ENCODE results near the gene SRPRA.
"Not testable (repeated sequence)": the region's sequence is repeated elsewhere in the genome, so short reads cannot be mapped to it uniquely, and the experiment has no call there.

Gene SRPRA, protein sequence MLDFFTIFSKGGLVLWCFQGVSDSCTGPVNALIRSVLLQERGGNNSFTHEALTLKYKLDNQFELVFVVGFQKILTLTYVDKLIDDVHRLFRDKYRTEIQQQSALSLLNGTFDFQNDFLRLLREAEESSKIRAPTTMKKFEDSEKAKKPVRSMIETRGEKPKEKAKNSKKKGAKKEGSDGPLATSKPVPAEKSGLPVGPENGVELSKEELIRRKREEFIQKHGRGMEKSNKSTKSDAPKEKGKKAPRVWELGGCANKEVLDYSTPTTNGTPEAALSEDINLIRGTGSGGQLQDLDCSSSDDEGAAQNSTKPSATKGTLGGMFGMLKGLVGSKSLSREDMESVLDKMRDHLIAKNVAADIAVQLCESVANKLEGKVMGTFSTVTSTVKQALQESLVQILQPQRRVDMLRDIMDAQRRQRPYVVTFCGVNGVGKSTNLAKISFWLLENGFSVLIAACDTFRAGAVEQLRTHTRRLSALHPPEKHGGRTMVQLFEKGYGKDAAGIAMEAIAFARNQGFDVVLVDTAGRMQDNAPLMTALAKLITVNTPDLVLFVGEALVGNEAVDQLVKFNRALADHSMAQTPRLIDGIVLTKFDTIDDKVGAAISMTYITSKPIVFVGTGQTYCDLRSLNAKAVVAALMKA

DNA sequence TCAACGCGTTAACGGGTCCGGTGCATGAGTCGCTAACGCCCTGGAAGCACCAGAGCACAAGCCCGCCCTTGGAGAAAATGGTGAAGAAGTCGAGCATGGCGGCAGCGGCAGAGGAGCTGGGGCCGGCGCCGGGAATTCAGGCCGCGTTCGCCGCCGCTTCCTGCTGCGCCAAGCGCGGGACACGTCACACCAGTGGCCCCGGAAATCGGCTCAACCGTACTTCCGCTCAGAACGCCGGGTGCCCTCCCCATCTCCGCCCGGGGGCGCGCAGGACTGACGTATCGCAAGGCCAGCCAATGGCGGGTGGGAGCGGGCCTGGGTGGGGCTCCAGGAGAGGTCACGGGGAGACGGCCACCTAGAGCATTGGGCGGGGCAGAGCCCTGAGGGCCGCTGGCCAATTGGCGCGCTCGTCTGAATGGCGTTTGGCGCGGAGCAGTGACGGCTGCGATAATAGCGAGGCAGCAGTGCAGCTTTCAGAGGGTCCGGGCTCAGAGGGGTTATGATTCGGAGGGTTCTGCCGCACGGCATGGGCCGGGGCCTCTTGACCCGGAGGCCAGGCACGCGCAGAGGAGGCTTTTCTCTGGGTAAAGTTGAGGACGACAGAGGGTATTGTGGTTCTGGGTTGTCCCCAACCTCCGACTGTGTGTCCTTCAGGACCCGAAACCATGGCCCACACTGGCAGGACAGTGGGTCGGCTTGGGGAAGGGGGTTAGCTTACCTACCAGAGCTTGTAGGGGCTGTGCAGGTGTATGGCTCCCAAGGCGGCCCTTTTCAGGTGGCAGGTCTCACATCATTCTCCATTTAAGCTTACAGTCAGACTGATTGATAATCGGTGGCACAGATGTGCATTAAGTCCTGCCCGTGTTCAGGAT, at the start of gene SRPRA, which contains the start of gene FOXRED1:
Gene SRPRA, minus strand, starts transcription at position 188 of the 872 bp plus-strand sequence. Its CDS starts 91 bp downstream, at position 97.
Gene FOXRED1, plus strand, starts transcription at position 447 of the 872 bp plus-strand sequence. Its CDS starts 53 bp downstream, at position 500.
- Histone ChIP-seq H3K36me3 (ENCODE audit: control insufficient read depth in 2 of 2, insufficient read depth in 2 of 2, low read length in 2 of 2) (peaks cover 36 to 43% of the 10 kb centered on the region in 2 donors), H3K4me1 (ENCODE audit: control insufficient read depth, insufficient read depth, low read length) (peaks cover 13% of the 10 kb centered on the region)

DNA sequence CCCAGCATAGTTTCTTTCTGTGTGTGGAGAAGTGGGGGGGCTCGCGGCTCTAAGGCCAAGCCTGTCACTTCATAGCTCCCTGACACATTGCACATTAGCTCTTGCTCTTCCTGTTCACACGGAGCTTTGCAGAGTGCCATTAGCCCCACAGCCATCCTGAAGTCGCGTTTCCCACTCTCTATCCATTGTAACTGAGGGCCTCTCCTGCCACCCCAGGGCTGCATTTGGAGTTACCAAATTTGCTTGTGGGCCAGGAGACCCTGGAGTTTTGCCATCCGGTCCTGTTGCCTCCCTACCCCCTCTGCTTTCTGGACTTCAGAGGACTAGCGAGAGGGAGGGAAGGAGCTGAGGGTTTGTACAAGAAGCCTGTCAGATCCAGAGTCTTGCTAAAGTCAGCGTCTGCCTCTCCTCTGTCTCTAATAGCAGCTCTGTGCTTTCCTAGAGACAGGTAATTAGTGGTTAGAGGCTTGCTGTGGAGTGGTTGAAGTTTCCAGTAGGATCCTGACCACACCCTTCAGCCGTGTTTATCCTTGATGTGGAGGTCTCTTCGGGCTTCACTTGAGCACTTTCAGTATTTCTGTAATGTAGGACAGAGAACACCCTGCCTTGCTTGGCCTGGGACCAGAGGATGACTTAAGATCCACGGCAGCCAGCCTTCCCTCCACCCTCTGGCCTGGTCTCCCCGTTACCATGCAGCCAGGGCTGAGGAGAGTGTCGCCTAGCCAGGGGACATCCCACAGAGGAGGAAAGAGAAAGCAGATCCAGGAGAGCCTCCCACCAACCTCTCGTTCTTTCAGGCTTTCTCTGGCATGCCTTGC, 49.3 kb upstream of the SRPRA start:
- Histone ChIP-seq H3K27ac (ENCODE audit: low read length) (peak overlapping the region; percentile 88), H3K27me3 (ENCODE audit: control insufficient read depth in 1 of 2, insufficient read depth in 2 of 2, low read length in 2 of 2) (no peaks in the 10 kb centered on the region), H3K36me3 (ENCODE audit: control insufficient read depth in 2 of 2, insufficient read depth in 2 of 2, low read length in 2 of 2) (peaks cover 0 to 4% of the 10 kb centered on the region in 2 donors), H3K4me1 (ENCODE audit: control insufficient read depth, insufficient read depth, low read length) (peaks cover 22% of the 10 kb centered on the region), H3K9me3 (ENCODE audit: control insufficient read depth in 2 of 2, low read length in 2 of 2) (no peaks in the 10 kb centered on the region), H3K9ac (ENCODE audit: low read length in 2 of 2) (peak overlapping the region; percentile 20 to 68), H3K4me3 (ENCODE audit: low read length in 2 of 2) (peak overlapping the region; percentile 31 to 67)

More for the DNA sequence above, at the start of gene SRPRA, which contains the start of gene FOXRED1:
- Histone ChIP-seq H3K4me3 (ENCODE audit: low read length in 2 of 2) (peak within 1 kb of the TSS; percentile 91 to 99), H3K27ac (ENCODE audit: low read length) (peak within 1 kb of the TSS; percentile 83), H3K27me3 (ENCODE audit: control insufficient read depth in 1 of 2, insufficient read depth in 2 of 2, low read length in 2 of 2) (no peaks in the 10 kb centered on the region), H3K9me3 (ENCODE audit: control insufficient read depth in 2 of 2, low read length in 2 of 2) (no peaks in the 10 kb centered on the region), H3K9ac (ENCODE audit: low read length in 2 of 2) (peak within 1 kb of the TSS; percentile 91 to 99)

DNA sequence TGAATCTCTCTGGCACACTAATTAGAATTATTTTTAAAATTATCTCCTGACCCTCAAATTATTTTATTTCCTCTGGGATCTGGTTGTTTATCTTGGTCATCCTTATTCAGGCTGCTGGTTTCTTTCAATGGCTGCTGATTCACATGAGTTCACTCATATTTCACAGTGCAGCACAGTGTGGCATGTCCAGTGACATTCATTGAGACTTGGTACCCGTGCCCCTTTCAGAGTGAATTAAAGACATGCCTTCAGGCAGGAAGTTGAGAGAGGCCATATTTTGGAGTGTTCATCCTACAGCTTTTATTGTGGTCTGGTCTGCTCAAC, 48.7 kb upstream of the SRPRA start:
- Histone ChIP-seq H3K36me3 (ENCODE audit: control insufficient read depth in 2 of 2, insufficient read depth in 2 of 2, low read length in 2 of 2) (peaks cover 0 to 5% of the 10 kb centered on the region in 2 donors), H3K4me1 (ENCODE audit: control insufficient read depth, insufficient read depth, low read length) (peaks cover 22% of the 10 kb centered on the region), H3K9me3 (ENCODE audit: control insufficient read depth in 2 of 2, low read length in 2 of 2) (no peaks in the 10 kb centered on the region), H3K27me3 (ENCODE audit: control insufficient read depth in 1 of 2, insufficient read depth in 2 of 2, low read length in 2 of 2) (no peaks in the 10 kb centered on the region), H3K27ac (ENCODE audit: low read length) (peak overlapping the region; percentile 88), H3K4me3 (ENCODE audit: low read length in 2 of 2) (peak overlapping the region; percentile 31 to 67), H3K9ac (ENCODE audit: low read length in 2 of 2) (no peak overlapping the region)

DNA sequence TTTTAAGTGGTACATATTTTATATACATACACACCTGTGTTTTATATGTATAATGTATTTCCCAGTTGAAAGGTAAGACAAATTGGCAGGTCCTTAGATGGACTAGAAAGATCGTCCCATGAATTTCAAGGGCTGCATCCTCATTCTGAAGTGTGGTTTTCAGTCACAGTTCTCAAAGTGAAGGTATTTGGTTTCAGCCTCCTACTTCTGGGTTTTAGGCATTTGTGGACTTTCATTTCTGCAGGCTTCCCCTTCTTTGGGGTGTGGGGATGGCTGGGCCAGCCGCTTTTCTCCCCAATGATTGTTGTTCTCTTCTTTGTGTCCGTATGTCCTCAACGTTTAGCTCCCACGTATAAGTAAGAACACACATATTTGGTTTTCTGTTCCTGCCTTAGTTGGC, 45.1 kb upstream of the SRPRA start:
- no peak overlapping the region for H3K27ac ChIP-seq (ENCODE audit: low read length)
- no peak overlapping the region for H3K4me3 ChIP-seq (ENCODE audit: low read length in 2 of 2)
- H3K9me3 ChIP-seq (ENCODE audit: control insufficient read depth in 2 of 2, low read length in 2 of 2): no peaks in the 10 kb centered on the region
- peaks cover 23% of the 10 kb centered on the region for H3K4me1 ChIP-seq (ENCODE audit: control insufficient read depth, insufficient read depth, low read length)
- H3K27me3 ChIP-seq (ENCODE audit: control insufficient read depth in 1 of 2, insufficient read depth in 2 of 2, low read length in 2 of 2): no peaks in the 10 kb centered on the region
- H3K9ac ChIP-seq (ENCODE audit: low read length in 2 of 2): no peak overlapping the region
- H3K36me3 ChIP-seq (ENCODE audit: control insufficient read depth in 2 of 2, insufficient read depth in 2 of 2, low read length in 2 of 2): peaks cover 0 to 11% of the 10 kb centered on the region in 2 donors

DNA sequence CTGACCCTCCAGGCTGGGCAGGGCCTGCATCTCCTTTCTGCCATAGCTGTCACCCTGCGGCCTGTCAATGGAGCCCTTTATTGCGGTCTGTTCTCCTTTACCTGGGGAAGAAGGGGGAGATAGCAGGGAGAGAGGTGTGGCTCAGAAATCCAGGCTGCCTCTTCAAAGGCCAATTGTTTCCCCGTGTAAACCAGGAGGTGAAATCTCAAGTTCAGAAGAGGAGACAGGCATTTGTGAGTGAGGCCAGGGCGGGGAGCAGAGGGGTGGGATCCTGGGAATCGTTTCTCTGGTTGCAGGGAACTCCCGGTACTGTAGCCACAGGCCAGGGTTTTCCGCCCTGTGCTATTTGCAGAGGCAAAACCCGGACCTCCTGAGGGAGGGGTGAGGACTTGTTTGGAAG, 44.3 kb upstream of the SRPRA start:
- Histone ChIP-seq H3K27ac (ENCODE audit: low read length) (no peak overlapping the region), H3K4me1 (ENCODE audit: control insufficient read depth, insufficient read depth, low read length) (peaks cover 14% of the 10 kb centered on the region), H3K4me3 (ENCODE audit: low read length in 2 of 2) (no peak overlapping the region)

DNA sequence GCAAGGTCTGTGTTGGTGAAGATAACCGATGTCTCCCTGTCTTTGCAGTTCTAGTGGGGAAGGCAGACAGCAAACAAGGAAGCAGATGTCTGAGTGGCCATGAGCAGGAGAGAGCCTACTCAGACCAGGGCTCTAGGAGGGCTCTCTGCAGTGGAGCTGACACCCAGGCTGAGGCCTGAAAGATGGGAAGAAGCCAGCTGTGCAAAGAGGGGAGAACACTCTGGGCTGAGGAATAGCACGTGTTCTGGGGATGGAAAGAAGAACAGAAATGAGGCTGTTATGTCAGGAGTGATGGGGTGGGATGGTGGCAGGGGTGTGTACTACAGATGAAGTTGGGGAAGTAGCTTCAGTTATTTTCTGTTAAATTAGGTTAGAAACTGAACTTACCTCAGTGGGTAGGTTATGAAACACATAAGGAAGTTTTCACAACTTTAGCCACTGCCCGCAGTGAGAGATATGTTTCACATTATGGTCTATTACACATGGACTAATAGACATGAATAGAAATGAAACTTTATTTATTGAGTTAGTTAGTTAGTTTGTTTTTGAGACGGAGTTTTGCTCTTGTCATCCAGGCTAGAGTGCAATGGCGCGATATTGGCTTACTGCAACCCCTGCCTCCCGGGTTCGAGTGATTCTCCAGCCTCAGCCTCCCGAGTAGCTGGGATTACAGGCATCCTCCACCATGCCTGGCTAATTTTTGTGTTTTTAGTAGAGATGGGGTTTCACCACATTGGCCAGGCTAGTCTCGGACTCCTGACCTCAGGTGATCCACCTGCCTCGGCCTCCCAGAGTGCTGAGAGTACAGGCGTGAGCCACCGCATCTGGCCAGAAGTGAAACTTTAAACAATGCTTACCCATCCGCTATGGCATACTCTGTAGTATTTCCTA, 43.0 kb upstream of the SRPRA start:
- Histone ChIP-seq H3K27me3 (ENCODE audit: control insufficient read depth in 1 of 2, insufficient read depth in 2 of 2, low read length in 2 of 2) (no peaks in the 10 kb centered on the region), H3K36me3 (ENCODE audit: control insufficient read depth in 2 of 2, insufficient read depth in 2 of 2, low read length in 2 of 2) (peaks cover 0 to 12% of the 10 kb centered on the region in 2 donors), H3K27ac (ENCODE audit: low read length) (no peak overlapping the region), H3K9me3 (ENCODE audit: control insufficient read depth in 2 of 2, low read length in 2 of 2) (no peaks in the 10 kb centered on the region), H3K9ac (ENCODE audit: low read length in 2 of 2) (no peak overlapping the region), H3K4me1 (ENCODE audit: control insufficient read depth, insufficient read depth, low read length) (peaks cover 8% of the 10 kb centered on the region), H3K4me3 (ENCODE audit: low read length in 2 of 2) (no peak overlapping the region)

More for the DNA sequence above, 44.3 kb upstream of the SRPRA start:
- Histone ChIP-seq H3K9me3 (ENCODE audit: control insufficient read depth in 2 of 2, low read length in 2 of 2) (no peaks in the 10 kb centered on the region), H3K36me3 (ENCODE audit: control insufficient read depth in 2 of 2, insufficient read depth in 2 of 2, low read length in 2 of 2) (peaks cover 0 to 11% of the 10 kb centered on the region in 2 donors), H3K9ac (ENCODE audit: low read length in 2 of 2) (no peak overlapping the region), H3K27me3 (ENCODE audit: control insufficient read depth in 1 of 2, insufficient read depth in 2 of 2, low read length in 2 of 2) (no peaks in the 10 kb centered on the region)

DNA sequence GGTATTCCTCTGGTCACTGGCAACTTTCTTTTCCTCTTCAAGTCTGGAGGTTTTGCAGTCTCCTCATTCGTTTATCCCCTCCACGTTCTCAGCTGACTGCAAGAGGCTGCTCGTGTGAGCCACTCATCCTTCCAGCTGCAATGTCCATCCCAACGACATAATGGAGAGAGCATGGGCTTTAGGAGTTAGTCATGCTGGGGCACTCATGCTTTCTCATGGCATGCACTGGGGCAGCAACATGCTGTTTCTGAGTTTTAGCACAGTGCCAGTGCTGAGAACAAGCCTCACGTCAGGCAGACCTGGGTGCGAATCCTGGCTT, 42.3 kb upstream of the SRPRA start:
- H3K4me1 ChIP-seq (ENCODE audit: control insufficient read depth, insufficient read depth, low read length): peaks cover 8% of the 10 kb centered on the region
- no peak overlapping the region for H3K4me3 ChIP-seq (ENCODE audit: low read length in 2 of 2)
- peaks cover 0 to 12% of the 10 kb centered on the region in 2 donors for H3K36me3 ChIP-seq (ENCODE audit: control insufficient read depth in 2 of 2, insufficient read depth in 2 of 2, low read length in 2 of 2)
- H3K9ac ChIP-seq (ENCODE audit: low read length in 2 of 2): peak overlapping the region in 1 of 2 donors; percentile 36
- no peaks in the 10 kb centered on the region for H3K27me3 ChIP-seq (ENCODE audit: control insufficient read depth in 1 of 2, insufficient read depth in 2 of 2, low read length in 2 of 2)
- no peak overlapping the region for H3K27ac ChIP-seq (ENCODE audit: low read length)
- no peaks in the 10 kb centered on the region for H3K9me3 ChIP-seq (ENCODE audit: control insufficient read depth in 2 of 2, low read length in 2 of 2)

DNA sequence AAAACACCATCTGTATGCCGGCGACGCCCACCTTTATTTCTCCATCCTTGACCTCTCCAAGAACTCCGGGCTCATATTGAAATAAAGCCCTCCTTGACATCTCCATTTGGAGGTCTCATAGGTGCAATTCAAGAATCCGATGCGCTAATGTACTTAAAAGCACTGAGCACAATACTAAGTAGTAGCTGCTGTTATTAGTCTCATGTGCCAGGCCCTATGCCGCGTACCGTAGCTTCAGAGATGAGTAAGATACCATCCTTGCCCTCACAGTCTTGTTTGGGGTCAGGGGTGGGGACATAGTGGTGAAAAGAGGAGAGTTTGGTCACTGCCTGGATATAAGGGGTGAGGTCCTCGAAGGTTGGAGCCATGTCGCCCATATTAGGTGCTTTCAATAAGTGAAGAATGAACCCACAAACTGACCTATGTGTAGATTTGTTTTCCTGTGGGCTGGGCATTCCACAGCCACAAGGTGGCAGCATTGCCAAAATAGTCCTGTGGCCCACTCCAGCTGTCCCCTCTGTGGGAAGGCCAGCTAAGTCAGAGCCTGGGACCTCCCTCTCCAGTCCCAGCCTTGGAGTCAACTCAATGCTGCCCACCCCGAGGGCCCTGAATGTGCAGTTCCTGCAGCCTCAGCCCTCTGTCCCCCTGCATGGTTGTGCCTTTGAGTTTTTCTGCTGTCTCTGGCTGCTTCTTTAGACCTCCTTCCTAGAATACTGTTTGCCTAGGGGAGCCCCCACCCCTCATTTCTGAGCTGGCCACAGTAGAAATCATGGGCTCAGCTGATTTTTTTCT, 41.7 kb upstream of the SRPRA start:
- no peaks in the 10 kb centered on the region for H3K9me3 ChIP-seq (ENCODE audit: control insufficient read depth in 2 of 2, low read length in 2 of 2)
- no peak overlapping the region for H3K27ac ChIP-seq (ENCODE audit: low read length)
- peak overlapping the region in 1 of 2 donors; percentile 36 for H3K9ac ChIP-seq (ENCODE audit: low read length in 2 of 2)
- peaks cover 8% of the 10 kb centered on the region for H3K4me1 ChIP-seq (ENCODE audit: control insufficient read depth, insufficient read depth, low read length)
- H3K4me3 ChIP-seq (ENCODE audit: low read length in 2 of 2): peak overlapping the region in 1 of 2 donors; percentile 29
- H3K36me3 ChIP-seq (ENCODE audit: control insufficient read depth in 2 of 2, insufficient read depth in 2 of 2, low read length in 2 of 2): peaks cover 0 to 12% of the 10 kb centered on the region in 2 donors
- H3K27me3 ChIP-seq (ENCODE audit: control insufficient read depth in 1 of 2, insufficient read depth in 2 of 2, low read length in 2 of 2): no peaks in the 10 kb centered on the region

DNA sequence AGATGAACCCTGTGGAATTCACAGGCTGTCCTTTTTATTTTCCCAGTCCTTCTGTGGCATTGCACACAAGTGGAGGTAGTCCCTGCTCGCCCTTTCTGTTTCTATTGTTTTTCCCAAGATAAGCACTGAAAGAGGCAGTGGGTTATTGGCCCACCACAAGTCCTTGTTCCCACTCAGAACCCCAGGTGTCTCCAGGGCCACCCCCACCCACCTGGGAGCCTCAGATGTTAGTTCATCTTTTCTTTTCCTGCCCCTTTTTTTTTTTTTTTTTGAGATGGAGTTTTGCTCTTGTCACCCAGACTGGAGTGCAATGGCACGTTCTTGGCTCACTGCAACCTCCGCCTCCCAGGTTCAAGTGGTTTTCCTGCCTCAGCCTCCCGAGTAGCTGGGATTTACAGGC, 40.1 kb upstream of the SRPRA start:
- not testable (repeated sequence) for H3K4me3 ChIP-seq (ENCODE audit: low read length in 2 of 2); H3K27me3 ChIP-seq (ENCODE audit: control insufficient read depth in 1 of 2, insufficient read depth in 2 of 2, low read length in 2 of 2); H3K9me3 ChIP-seq (ENCODE audit: control insufficient read depth in 2 of 2, low read length in 2 of 2); H3K9ac ChIP-seq (ENCODE audit: low read length in 2 of 2); H3K27ac ChIP-seq (ENCODE audit: low read length); H3K36me3 ChIP-seq (ENCODE audit: control insufficient read depth in 2 of 2, insufficient read depth in 2 of 2, low read length in 2 of 2)
- H3K4me1 ChIP-seq (ENCODE audit: control insufficient read depth, insufficient read depth, low read length): peaks cover 19% of the 10 kb centered on the region
